Peyer's patch (tissue), 4 donors: ENCODE measurements around the gene PBX1.

Source experiments
- CTCF ChIP-seq, 6 experiments: fragments of 450-650 bp in 4 of 6; fragments of 200-600 bp in 2 of 6; sonication (generic) in 1 of 6; IDR thresholded peaks; one replicate each; pipeline ENCODE4 v1.5.1; 2017 to 2019; ENCODE audit warnings: antibody characterized with exemption in 6 of 6, mild to moderate bottlenecking in 3 of 6, moderate library complexity in 1 of 6
- POLR2A ChIP-seq, 2 donors: fragments of 450-650 bp; IDR thresholded peaks; one replicate each; pipeline ENCODE4 v1.5.1; 2017; ENCODE audit warnings: antibody characterized with exemption in 2 of 2, mild to moderate bottlenecking in 2 of 2, moderate library complexity in 2 of 2

- TF ChIP-seq POLR2A (IDR thresholded peaks at IDR 0.05) (no peak), CTCF (IDR thresholded peaks at IDR 0.05) (no peak)
These were observed 194.6 kb downstream of the PBX1 start for GRCh38 chr1:164753521-164754077.
